UCSD-AML1 (cell line): ENCODE measurements around the gene CLEC4F.
"Not testable (repeated sequence)": the region's sequence is repeated elsewhere in the genome, so short reads cannot be mapped to it uniquely, and the experiment has no call there.

Experiments
- DNase-seq: peaks from one replicate; lab custom pipeline; 2025; ENCODE audit not compliant: unreplicated experiment; lab: John Stamatoyannopoulos, UW

CLEC4F gene

DNA sequence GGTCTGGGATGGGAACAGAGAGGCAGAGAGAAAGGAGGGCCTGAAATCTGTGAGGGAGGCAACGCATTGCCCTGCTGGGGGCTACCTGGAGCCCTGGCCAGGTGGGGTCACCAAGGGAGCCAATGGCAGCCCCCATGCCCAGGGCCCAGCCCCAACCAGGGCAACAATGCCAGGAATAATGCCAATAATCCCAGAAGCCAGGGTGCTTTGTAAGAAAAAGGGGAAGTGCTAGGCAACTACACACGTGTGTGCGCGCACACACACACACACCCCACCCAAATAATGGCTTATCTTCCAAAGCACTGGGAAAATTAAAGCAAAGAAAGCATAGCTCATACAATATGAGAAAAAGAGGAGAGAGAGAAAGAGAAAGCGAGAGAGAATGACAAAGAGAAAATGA, 7.0 kb upstream of the CLEC4F start:
- no peak for DNase-seq

DNA sequence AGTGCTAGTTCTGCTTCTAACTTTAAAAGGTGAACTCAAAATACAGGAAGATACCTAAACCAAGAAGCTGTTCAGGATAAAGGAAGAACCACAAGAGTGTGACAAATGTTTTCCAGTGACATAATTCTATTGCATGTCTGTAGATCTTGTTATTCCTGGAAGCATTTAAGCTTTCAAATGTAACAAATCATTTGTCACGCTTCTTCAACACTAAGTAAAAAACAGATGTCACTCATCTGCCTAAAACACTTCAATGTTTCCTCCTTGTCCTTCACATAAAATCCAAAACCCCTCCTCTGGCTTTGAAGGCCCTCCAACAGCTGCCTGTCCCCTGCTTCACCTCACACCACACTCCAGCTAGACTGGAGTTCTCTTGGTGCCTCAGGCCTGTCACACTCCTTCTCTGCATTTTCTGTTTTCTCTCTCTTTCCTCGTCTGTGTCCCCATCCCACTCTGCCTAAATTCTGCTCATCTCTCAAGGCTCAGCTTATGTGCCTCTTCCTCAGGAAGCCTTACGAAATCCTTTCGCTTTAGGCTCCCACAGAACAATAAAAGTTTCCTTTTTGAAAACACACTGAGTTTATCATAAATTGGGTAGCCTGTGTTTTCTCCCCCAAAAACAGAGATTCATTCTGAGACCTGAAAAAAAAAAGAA, 6.4 kb upstream of the CLEC4F start:
- no peak for DNase-seq

DNA sequence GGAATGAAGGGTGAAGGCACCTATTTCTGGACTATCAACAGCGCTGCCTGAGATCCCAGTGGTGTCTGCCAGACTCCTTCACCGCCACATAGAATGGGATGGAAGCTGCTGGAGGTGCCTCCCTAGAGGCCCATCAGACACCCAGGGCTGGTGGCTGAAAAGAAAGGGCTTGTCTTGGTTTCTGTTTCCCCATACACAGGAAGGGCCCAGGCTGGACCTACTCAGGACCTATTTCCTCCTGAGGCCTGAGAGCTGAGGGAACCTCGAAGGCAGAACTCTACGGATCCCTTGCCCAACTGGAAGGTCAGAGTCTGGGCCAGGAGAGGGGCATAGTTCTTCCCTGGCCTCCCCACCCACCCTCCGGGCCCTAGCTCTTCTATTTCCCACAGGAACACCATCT, 2.9 kb upstream of the CLEC4F start:
- no peak for DNase-seq

DNA sequence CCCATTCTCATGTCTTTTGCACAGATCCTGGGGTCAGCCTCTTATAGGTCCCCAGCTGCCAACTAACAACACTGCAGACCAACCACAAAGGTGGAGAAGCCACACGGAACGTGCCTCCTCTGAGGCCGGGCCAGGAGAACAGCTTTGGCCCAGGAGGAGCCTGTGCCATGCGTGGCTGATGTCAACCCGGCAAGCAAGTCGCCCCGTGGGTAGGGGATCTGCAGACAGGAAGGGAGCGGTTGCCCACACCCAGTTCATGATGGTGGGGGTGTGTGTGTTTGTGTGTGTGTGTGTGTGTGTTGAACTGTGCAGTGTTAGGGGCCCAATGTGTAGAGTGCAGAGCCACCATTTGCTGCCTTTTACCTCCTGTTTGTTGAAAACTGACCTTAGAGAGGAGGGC, 2.4 kb upstream of the CLEC4F start:
- no peak for DNase-seq

DNA sequence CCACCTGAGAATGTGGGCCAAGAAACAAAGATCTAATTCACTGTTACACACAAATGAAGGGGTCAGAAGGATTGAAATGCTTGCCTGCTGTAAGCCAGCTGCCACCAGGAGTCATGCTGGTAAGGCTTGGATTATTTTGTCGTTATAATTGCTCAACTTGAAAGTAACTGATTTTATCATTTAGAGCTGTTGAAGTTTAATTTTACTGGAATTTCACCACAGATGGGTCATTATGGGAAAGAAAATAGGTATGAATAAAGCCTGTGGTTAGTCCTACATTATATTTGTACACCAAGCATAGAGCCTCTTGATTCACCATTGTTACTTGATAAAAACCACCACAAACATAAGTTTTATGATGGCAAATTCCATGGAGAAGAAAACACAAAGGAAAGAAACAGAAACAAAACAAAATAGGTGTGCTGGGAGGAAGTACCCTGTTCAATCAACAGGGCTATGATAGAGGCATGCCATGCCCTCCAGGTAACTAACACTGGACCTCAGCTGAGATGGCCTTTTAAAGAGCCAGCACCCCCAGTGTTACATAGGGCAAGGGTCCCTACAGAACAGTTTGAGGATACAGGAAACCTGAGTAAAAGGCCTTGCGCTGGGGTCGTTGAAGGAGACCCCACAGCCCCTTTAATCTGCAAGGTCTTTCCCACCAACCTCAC, 3.0 kb downstream of the CLEC4F start:
- DNase-seq: no peak

DNA sequence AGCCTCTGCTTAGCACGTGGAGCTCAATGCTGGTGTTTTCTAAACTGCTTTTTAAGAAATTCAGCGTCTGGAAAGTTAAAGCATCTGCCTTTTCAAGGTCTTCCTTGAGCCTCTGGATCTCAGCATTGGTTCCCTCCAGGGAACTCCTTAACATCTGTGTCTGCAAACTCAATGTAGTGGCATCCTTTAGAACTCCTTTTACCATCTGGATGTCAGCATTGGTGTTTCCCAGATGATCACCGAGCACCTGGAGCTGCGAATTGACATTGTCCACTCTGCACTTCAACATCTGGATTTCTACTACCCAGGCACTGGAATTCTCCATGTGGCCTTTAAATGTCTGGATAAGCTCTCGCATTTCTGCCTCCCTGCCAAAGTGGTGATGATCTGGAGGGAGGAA, 3.7 kb downstream of the CLEC4F start:
- no peak for DNase-seq

DNA sequence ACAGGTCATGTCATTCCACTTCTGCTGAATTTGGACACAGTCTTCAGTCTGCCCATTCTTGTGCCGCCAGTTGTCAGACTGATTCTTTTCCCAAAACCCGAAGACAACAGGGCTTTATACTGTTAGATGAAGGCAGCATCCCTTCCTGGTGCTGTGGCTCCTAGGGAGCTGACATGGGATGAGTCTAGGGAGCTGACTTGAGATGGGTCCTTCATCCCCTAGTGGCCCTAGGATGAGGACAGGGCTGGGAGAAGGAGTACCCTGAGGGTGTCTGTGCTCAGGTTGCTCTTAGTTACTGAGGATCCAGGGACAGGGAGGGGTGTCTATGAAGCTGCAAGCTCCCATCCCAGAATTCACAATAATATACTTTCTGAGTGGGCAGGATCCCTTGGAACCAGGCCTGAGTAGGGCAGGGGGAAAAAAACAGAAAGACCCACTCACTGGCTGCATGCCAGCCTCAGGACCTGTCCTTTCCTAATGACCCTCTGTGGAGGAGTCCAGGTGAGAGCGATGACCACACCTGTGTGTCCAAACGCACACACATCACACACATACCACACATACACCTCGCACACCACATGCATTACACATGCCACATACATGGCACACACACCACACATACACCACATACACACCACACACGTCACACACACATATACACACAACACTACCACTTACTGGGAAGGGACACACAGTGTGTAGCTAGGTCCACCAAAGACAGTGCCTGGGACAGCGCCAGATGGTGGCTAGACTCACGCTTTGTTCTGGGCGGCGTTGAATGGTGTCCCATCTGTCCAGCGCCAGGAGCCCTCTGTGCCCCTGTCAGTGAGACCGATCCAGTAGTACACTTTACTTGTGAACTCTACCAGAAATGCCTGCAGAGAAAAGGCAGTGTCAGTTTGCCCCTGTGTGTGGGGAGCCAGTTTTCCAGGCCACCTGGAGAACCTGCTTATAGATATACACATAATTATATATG, 11.1 kb downstream of the CLEC4F start:
- no peak for DNase-seq

DNA sequence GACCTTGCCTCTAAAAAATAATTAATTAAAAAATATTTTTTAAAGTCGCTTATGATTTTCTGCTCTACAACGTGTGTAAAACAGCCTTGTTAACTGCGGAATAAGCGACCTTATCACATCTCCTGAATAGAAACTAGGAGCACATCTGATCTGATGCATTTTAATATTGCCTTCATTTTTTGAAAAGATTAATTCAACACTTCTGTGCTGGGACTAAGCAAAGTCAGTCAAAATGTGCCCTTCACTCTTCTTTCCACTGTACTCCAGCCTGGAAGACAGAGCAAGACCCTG, 12.6 kb downstream of the CLEC4F start:
- DNase-seq: no peak

DNA sequence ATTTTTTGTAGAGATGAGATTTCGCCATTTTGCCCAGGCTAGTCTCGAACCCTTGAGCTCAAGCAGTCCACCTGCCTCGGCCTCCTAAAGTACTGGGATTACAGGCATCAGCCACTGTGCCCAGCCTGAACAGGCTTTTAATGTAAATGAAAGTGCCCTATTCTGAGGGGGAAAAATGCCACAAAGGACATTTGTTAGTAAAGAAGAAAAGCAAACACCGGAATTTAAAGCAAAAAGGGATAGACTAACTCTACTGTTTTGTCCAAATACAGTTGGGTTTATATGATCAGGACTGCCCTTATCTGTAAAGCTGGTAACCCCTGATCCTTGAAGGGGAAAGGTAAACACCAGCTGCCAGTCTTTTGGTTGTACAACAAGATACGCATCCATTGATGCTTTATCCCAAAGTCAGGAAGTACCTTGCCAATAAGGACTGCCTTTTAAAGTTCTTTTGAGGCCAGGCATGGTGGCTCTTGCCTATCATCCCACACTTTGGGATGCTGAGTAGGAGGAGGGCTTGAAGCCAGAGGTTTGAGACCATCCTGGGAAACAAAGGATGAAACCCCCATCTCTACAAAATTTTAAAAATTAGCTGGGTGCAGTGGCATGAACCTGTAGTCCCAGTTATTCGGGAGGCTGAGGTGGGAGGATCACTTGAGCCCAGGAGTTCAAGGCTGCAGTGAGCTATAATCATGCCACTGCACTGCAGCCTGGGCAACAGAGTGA, 13.1 kb downstream of the CLEC4F start:
- no peak for DNase-seq

DNA sequence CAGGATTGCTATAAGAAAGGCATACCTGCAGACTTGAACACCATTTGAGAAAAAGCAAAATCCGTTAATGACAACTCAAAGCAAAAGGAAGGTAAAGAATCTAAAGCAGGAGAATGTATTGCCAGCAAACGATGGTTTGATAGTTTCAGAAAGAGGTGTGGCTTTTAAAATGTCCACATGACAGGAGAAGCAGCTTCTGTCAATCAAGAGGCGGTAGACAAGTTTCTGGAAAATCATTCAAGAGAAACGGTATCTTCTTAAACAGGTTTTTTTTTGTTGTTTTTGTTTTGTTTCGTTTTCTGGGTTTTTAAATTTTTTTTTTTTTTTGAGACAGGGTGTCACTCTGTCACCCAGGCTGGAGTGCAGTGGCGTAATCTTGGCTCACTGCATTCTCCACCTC, 13.8 kb downstream of the CLEC4F start:
- DNase-seq: no peak

DNA sequence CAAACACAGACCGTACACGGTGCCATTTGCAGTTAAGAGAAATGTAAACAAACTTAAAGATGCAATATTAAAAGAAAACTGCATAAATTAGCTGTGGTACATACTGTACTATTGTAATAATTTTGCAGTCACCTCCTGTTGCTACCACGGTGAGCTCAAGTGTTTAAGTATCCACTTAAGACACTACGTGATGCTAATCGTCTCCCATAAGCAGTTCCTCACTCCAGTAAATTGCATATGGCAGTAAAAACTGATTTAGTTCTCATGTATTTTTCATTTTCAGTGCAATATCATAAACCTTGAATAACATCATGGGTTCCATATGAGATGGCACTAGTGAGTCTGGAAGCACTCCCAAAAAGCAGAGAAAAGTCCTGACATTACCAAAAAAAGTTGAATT, 14.4 kb downstream of the CLEC4F start:
- no peak for DNase-seq

DNA sequence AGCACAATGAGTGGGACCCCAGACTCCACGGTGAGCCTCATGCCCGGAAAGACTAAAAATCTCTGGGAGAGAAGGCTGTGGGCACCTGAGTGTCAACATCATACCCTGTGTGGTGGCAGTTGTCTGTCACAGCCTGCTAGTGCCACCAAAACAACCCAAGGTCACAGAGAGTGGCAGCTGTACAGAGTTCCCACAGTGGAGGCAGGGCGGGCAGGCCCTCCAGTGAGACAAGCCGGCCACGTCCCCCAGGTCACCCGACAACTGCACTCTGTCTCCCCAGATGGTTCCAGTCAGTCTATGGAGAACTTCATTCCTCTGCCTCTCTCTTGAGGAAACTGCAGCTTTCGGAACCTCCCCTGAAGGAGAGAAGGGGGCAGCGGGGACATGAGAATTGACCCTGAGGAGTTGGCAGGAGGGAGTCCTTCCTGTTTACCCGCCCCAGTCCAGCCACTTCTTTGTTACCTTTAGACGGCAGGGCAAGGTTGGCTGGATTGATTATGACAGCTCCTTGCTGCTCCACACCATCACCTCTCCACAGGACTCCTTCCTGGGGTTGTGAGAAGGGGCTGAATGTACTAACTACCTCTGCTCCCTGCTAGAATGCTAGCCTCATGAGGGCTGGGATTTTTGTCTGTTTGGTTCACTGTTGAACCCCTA, 18.7 kb downstream of the CLEC4F start:
- no peak for DNase-seq

DNA sequence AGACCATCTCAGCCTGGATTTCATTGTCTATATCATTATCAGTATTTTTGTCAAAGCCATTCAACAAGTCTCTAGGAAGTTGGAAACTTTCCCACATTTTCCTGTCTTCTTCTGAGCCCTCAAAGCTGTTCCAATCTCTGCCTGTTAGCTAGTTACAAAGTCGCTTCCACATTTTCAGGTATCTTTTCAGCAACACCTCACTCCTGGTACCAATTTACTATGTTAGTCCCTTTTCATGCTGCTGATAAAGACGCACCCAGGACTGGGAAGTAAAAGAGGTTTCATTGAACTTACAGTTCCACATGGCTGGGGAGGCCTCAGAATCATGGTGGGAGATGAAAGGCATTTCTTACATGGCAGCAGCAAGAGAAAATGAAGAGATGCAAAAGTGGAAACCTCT, 20.7 kb downstream of the CLEC4F start:
- no peak for DNase-seq

DNA sequence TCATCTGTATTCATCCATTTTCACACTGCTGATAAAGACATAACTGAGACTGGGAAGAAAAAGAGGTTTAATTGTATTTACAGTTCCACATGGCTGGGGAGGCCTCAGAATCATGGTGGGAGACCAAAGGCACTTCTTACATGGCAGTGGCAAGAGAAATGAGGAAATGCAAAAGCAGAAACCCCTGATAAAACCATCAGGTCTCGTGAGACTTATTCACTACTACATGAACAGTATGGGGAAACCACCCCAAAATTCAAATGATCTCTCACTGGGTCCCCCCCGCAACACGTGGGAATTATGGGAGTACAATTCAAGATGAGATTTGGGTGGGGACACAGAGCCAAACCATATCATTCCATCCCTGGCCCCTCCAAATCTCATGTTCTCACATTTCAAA, 22.4 kb downstream of the CLEC4F start:
- not testable (repeated sequence) for DNase-seq

DNA sequence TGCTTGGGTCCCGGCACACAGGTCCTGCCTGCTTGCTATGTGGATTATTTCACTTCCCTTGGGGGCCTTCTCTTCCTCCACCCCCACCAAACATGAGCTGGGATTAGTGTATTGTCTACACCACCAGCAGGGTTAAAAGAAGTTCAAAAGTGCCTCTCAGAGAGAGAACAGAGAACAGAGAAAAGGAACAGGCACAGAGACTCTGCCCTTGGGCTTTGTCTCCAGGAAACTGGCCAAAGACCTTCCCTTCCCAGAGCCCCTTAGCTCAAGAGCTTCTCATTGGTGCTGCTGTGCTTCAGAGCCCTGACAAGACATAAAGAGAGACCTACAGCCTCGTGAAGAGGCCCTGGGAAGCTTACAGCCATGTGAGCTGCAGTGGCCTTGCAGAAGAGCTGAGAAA, 22.9 kb downstream of the CLEC4F start:
- no peak for DNase-seq

DNA sequence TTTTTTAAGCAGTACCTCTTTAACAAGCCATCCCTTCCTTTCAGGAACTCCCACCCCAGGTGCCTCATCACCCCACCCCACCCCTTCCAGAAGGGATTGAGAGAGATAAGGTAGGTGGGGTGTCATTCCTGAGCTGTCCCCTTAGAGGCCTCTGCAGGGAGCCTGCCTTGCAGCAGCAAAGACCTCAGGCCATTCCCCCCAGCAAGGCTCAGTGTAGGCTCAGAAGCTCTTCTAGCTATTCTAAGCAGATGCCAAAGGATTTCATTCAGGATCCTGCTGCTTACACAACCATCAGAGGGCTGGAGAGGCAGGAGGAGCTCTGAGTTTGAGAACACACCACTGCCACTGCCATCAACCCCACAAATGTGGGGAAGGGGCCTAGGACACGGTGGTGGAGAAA, 24.1 kb downstream of the CLEC4F start:
- DNase-seq: no peak

DNA sequence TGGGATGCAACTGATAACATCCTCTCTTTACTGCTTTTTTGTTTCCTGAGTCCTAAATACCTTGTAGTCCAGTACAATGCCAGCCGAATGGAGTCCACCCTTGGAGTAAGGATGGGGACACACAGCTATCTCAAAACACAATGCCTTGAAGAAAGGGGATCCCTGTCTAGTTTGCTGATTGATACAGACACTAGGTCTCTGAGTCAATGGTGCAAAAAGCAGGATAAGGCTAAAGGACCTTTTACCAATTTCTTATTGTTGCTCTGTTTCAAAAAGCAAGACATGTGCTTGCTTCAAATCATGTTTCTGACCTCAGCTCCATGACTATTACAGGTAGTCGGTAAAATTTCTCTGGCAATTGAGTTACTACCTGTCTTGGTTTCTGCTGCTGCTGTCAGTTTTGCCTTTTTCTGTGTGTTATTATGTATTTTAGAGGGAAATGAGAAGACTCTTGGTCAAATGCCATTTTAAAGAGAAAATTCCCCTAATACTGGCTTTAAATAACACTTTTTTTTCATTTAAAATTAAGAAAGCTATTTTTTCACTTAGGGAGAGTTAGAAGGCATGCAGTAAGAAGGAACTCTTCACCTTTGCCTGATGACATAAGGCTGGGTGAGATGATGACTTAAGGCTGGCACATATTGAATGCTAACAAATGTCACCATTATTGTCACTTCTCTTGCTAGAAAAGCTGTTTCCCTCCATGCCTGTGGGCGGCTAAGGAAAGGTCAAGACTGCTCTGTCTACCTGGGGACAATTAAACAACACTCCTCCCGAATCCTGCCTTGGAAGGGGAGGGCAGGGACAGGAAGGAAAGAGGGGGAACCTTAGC, 25.0 kb downstream of the CLEC4F start:
- DNase-seq: no peak

DNA sequence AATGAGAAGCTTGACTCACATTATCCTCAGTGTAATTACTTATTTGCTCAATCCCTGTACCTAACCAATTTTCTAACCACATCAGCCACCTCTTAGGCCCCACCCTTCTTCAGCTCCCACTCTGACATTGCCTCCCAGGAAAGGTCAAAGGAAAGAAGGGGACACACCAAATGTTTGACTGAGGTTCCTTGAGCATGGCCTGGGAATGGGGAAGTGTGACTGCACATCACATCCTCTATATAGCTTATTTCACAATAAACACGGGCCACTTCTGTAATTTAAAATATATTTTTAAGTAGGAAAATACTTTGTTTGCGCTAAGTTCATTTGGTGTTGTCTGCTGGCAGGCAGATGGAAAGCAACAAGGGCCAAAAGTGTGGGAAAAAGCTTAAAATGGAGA, 26.9 kb downstream of the CLEC4F start:
- DNase-seq: no peak

DNA sequence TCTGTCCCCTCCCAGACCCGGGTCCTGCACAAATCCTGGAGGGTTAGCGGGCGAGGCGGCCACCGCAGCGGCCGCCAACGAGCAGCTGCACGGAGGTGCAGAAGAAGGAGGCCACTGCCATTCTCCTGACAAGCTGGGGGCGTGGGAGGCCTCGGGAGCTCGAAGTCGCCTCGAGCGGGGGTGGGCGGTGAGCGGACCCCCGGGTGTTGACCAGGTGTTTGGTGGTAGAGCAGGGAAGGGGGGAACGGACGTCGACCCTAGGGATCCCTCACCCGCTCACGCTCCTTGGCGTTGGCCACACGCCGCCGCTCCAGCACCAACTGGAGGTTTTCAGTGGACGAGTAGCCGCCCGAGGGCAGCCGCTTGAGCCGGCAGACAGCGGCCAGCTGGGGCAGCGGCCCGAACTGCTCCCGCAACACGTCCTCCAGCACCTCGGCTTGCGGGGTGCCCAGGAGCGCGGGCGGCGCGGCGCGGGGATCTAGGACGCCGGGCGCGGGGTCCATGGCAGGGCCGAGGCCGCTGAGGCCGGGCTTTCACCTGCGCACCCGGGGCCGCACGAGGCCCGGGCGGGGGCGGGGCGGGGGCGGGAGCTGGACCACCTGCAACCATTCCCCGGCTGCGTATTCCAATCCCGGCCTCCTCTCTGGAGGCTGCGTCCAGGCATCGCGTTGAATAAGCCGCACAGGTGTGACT, 30.1 kb downstream of the CLEC4F start, which contains the start of gene FIGLA:
FIGLA (minus strand) TSS at position 508 of the 693 bp plus-strand sequence; CDS start at position 503, 5 bp downstream.
- DNase-seq: no peak
